A549 treated with Hydrocortisone at 1 μM for 4 hours (cell line): ENCODE results near the gene SRPX. TPM values are rescaled to one million over a fixed set of nuclear protein-coding genes. Genes with fewer than 3 reads are reported as not detected.

Experiments
- total RNA-seq: library from RNA; stranded (reverse); fragments of 200-300 nt; extraction: Qiagen RNA extraction; gene quantifications from 5 replicates; pipeline ENCODE4 v1.2.3, GENCODE V29; 2022

SRPX gene, protein sequence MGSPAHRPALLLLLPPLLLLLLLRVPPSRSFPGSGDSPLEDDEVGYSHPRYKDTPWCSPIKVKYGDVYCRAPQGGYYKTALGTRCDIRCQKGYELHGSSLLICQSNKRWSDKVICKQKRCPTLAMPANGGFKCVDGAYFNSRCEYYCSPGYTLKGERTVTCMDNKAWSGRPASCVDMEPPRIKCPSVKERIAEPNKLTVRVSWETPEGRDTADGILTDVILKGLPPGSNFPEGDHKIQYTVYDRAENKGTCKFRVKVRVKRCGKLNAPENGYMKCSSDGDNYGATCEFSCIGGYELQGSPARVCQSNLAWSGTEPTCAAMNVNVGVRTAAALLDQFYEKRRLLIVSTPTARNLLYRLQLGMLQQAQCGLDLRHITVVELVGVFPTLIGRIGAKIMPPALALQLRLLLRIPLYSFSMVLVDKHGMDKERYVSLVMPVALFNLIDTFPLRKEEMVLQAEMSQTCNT
- total RNA-seq, result 7.6 to 9.1 TPM (median 8.2 TPM) in 5 replicates

GRCh38 chrX:38220415-38221390 is at the start of gene SRPX:
SRPX (minus strand) TSS chrX:38220871; CDS start chrX:38220792, 79 bp downstream.

Other genes starting within 250 kb of the SRPX start
- 0.27 to 0.35 TPM (median 0.32 TPM) in 5 replicates for gene SYTL5, start 214.3 kb downstream of the SRPX start, total RNA-seq
- 12.2 to 16.1 TPM (median 13.3 TPM) in 5 replicates for gene RPGR, start 106.6 kb upstream of the SRPX start, total RNA-seq
- gene OTC, start 131.7 kb upstream of the SRPX start, total RNA-seq, result not detected in 5 replicates